OCI-LY7 (cell line): Measurements from ENCODE around the gene CAP2. TPM values are rescaled to one million over a fixed set of nuclear protein-coding genes. Genes with fewer than 3 reads are reported as not detected.

Experiments
- BruUV-seq: library from RNA; stranded (reverse); fragments of 400-500 nt; replicated peaks from 2 replicates; lab custom pipeline; 2021; lab: Mats Ljungman, UMichigan
- CTCF ChIA-PET: fragments of 300-600 bp; sonication (Branson Sonifier 250); formaldehyde crosslinking; loops from one replicate; lab custom pipeline; 2022; ENCODE audit warnings: antibody characterized with exemption; ENCODE audit not compliant: unreplicated experiment; lab: Charles Lee
- POLR2A ChIA-PET: fragments of 300-600 bp; sonication (Branson Sonifier 250); formaldehyde crosslinking; loops from one replicate; lab custom pipeline; 2022; ENCODE audit warnings: antibody characterized with exemption; lab: Charles Lee
- DNase-seq: peaks from one replicate; pipeline ENCODE4 v3.0.0-alpha.2; 2015; ENCODE audit warnings: low spot score
- H2AFZ ChIP-seq: fragments of 200-600 bp; sonication (generic), shearing (Covaris generic); 2 replicates; pipeline ENCODE4 v1.6.1; 2014; ENCODE audit warnings: mild to moderate bottlenecking, antibody characterized with exemption, low read length, moderate library complexity
- H3K27ac ChIP-seq: fragments of 200-600 bp; sonication (generic); 2 replicates; pipeline ENCODE4 v1.5.1; 2014; ENCODE audit warnings: mixed run types, low read depth, mild to moderate bottlenecking, moderate library complexity, low read length, inconsistent platforms; ENCODE audit not compliant: poor library complexity, severe bottlenecking
- H3K36me3 ChIP-seq: fragments of 200-600 bp; sonication (generic); 2 replicates; pipeline ENCODE4 v1.6.1; 2014; ENCODE audit warnings: mild to moderate bottlenecking, antibody characterized with exemption, low read length, moderate library complexity, mixed read lengths; ENCODE audit not compliant: insufficient read depth
- H3K4me1 ChIP-seq: fragments of 200-600 bp; sonication (generic); 2 replicates; pipeline ENCODE4 v1.5.1; 2014; ENCODE audit warnings: mild to moderate bottlenecking, low read length; ENCODE audit not compliant: insufficient read depth, poor library complexity, severe bottlenecking
- H3K4me2 ChIP-seq: fragments of 200-600 bp; sonication (generic); 2 replicates; pipeline ENCODE4 v1.6.1; 2014; ENCODE audit warnings: mild to moderate bottlenecking, low read length
- H3K4me3 ChIP-seq: fragments of 200-600 bp; sonication (generic); 2 replicates; pipeline ENCODE4 v1.5.1; 2014; ENCODE audit warnings: mild to moderate bottlenecking, low read depth, low read length; ENCODE audit not compliant: poor library complexity, severe bottlenecking
- H3K79me2 ChIP-seq: fragments of 200-600 bp; sonication (generic); 2 replicates; pipeline ENCODE4 v1.6.1; 2016; ENCODE audit warnings: low read depth, mild to moderate bottlenecking, low read length, moderate library complexity, mixed read lengths; ENCODE audit not compliant: insufficient read depth
- H3K9me2 ChIP-seq: fragments of 200-600 bp; sonication (generic); 2 replicates; pipeline ENCODE4 v1.6.1; 2016; ENCODE audit warnings: mild to moderate bottlenecking, low read length, mixed read lengths; ENCODE audit not compliant: insufficient read depth
- H3K9me3 ChIP-seq: fragments of 200-600 bp; sonication (generic); 2 replicates; pipeline ENCODE4 v1.6.1; 2014; ENCODE audit warnings: mild to moderate bottlenecking, mixed run types, low read length, mixed read lengths
- H4K20me1 ChIP-seq: fragments of 200-600 bp; sonication (generic); 2 replicates; pipeline ENCODE4 v1.6.1; 2014; ENCODE audit warnings: mild to moderate bottlenecking, antibody characterized with exemption, low read length, moderate library complexity, mixed read lengths; ENCODE audit not compliant: insufficient read depth
- EZH2phosphoT487 ChIP-seq: fragments of 200-600 bp; sonication (generic); IDR thresholded peaks from 2 replicates; pipeline ENCODE4 v1.6.1; 2018; ENCODE audit warnings: low read depth, borderline replicate concordance, mild to moderate bottlenecking, mixed run types, antibody characterized with exemption, low read length, moderate library complexity, mixed read lengths
- intact Hi-C: fragments of 100-400 bp; cut with micrococcal nuclease; formaldehyde crosslinking; loops from one replicate; pipeline ENCODE4 v1.10.0; 2022; ENCODE audit not compliant: unreplicated experiment
- total RNA-seq, 2 experiments: library from RNA; depleted of rRNA in 1 of 2; stranded (reverse); fragments of >200 nt in 1 of 2; shearing (Covaris generic) in 1 of 2; gene quantifications; 2 replicates each; pipeline ENCODE4 v1.2.3, GENCODE V29; 2014 to 2022
- TF ChIP-seq, protein P1 (sequence below): fragments of 200-600 bp; sonication (generic); conservative IDR thresholded peaks from 2 replicates; pipeline ENCODE4 v1.5.1; 2014; ENCODE audit warnings: mild to moderate bottlenecking, antibody characterized with exemption, low read length, moderate library complexity, mixed read lengths

The CAP2 gene
- total RNA-seq, 2 experiments from 2014 or later: not detected

DNA sequence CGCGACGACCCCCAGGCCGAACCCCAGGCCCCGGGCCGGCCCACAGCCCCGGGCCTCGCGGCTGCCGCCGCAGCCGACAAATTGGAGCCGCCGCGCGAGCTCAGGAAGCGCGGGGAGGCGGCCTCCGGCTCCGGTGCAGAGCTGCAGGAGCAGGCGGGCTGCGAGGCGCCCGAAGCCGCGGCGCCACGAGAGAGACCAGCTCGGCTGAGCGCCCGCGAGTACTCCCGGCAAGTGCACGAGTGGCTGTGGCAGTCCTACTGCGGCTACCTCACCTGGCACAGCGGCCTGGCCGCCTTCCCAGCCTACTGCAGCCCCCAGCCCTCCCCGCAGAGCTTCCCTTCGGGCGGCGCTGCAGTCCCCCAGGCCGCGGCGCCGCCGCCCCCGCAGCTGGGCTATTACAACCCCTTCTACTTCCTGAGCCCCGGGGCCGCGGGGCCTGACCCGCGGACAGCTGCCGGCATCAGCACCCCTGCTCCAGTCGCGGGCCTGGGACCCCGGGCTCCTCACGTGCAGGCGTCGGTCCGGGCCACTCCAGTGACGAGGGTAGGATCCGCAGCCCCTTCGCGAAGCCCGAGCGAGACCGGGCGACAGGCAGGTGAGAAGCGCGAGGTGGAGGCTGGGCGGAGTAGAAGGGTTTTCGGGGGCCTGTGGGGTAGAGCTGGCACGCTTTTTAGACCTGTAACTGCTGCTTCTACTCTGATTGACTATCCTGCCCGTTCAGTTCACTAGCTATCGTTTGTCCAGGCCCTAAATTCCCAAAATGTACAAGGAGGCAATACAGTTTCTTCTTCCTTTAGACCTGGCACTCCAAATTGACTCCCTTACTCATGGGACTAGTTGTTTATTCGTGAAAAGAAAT lies 207.4 kb downstream of the CAP2 start:
- intact Hi-C loops: loop anchor here (1.0 to 2.0 kb wide), 2 partner anchors 106 to 554 kb away; partner anchors contain the start of genes KDM1B, NUP153 and TPMT
- DNase-seq: peak; percentile 72
- peaks cover 24% of the 10 kb centered on the region for H3K4me1 ChIP-seq

GRCh38 chr6:17601386-17601703 lies 207.9 kb downstream of the CAP2 start:
- TF ChIP-seq EZH2phosphoT487: no peak
- TF ChIP-seq, protein P1, sequence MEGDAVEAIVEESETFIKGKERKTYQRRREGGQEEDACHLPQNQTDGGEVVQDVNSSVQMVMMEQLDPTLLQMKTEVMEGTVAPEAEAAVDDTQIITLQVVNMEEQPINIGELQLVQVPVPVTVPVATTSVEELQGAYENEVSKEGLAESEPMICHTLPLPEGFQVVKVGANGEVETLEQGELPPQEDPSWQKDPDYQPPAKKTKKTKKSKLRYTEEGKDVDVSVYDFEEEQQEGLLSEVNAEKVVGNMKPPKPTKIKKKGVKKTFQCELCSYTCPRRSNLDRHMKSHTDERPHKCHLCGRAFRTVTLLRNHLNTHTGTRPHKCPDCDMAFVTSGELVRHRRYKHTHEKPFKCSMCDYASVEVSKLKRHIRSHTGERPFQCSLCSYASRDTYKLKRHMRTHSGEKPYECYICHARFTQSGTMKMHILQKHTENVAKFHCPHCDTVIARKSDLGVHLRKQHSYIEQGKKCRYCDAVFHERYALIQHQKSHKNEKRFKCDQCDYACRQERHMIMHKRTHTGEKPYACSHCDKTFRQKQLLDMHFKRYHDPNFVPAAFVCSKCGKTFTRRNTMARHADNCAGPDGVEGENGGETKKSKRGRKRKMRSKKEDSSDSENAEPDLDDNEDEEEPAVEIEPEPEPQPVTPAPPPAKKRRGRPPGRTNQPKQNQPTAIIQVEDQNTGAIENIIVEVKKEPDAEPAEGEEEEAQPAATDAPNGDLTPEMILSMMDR: no peak
- no peaks in the 10 kb centered on the region for H3K9me2 ChIP-seq
- ChIA-PET CTCF (no interaction called here), POLR2A (interaction anchor here (1.2 to 4.0 kb wide), 6 partner anchors 8 to 106 kb away, joined by 3 to 28 read pairs (median 6); partner anchors contain the start of gene NUP153)
- H2AFZ ChIP-seq: peak overlapping the region; percentile 80
- BruUV-seq: TSS peak; percentile 68
- intact Hi-C loops: loop anchor here (2.0 kb wide), 1 partner anchor 553 kb away; the partner anchor contains the start of genes KDM1B and TPMT
- peak overlapping the region; percentile 81 for H3K4me3 ChIP-seq
- peaks cover 24% of the 10 kb centered on the region for H3K4me1 ChIP-seq
- no peak for DNase-seq
- peaks cover 20% of the 10 kb centered on the region; the same call in 1 of the 2 replicates for H3K79me2 ChIP-seq
- H3K27ac ChIP-seq: peak overlapping the region; percentile 65
- peak overlapping the region; percentile 100 for H3K4me2 ChIP-seq
- H3K36me3 ChIP-seq: peaks cover 26% of the 10 kb centered on the region
- no peaks in the 10 kb centered on the region; the same call in 1 of the 2 replicates for H4K20me1 ChIP-seq
- no peaks in the 10 kb centered on the region for H3K9me3 ChIP-seq

More for the DNA sequence above, 207.4 kb downstream of the CAP2 start:
- TF ChIP-seq EZH2phosphoT487: no peak
- TF ChIP-seq, protein P1: no peak
- H3K79me2 ChIP-seq: peaks cover 20% of the 10 kb centered on the region; the same call in 1 of the 2 replicates
- H3K4me2 ChIP-seq: peak overlapping the region; percentile 100
- H3K9me3 ChIP-seq: no peaks in the 10 kb centered on the region
- ChIA-PET CTCF (interaction anchor here (0.5 to 0.6 kb wide), 2 partner anchors 123 to 1089 kb away, joined by 3 to 4 read pairs; no protein-coding TSS in a partner anchor), POLR2A (interaction anchor here (0.5 to 4.0 kb wide), 8 partner anchors 8 to 232 kb away, joined by 3 to 28 read pairs (median 6); partner anchors contain the start of gene NUP153)
- H3K4me3 ChIP-seq: peak overlapping the region; percentile 81
- peak overlapping the region; percentile 80 for H2AFZ ChIP-seq
- no TSS peak for BruUV-seq
- peaks cover 21% of the 10 kb centered on the region for H3K36me3 ChIP-seq
- no peaks in the 10 kb centered on the region for H3K9me2 ChIP-seq
- no peaks in the 10 kb centered on the region; the same call in 1 of the 2 replicates for H4K20me1 ChIP-seq
- H3K27ac ChIP-seq: peak overlapping the region; percentile 65
